ENCODE results near the gene KLHL18.
"Not testable (repeated sequence)": the region's sequence is repeated elsewhere in the genome, so short reads cannot be mapped to it uniquely, and the experiment has no call there.

KLHL18 gene

DNA sequence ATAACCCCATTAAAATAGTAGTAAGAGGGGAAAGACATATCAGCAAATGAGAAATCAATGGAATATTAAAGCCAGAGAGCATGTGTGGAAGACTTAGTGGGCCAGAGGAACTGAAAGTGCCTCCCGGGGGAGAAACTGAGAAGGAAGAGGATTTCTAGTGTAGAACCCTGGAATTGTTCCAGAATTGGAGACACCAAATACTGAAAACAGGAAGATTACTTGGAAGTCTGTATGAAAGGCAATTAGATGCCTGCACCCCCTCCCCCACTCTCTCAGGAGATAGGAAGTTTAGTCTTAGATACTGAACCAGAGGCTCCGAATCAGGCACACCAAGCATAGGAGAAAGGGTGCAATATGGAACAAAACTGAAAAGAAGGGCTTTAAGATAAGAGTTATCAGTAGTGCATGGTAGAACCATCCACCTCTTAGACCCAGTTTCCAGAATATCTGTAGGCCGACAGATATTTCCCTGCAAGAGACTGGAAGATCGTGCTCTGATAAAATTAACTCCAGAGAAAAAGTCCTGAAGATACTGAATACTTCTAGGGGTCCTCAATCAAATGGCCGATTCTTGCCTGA lies 32.4 kb downstream of the KLHL18 start:
- no peak for DNase-seq

DNA sequence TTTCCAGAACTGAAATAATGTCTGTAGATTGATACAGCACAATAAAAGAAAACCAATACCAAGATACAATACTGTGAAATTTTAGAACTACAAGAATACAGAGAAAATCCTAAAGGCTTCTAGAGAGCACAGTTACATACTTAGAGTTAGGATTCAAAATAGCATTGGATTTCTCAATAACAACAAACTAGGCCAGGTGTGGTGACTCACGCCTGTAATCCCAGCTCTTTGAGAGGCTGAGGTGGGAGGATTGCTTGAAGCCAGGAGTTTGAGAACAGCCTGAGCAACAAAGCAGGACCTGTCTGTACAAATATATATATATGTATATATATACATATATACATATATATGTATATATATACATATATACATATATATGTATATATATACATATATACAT lies 33.4 kb downstream of the KLHL18 start:
- DNase-seq = not testable (repeated sequence)

DNA sequence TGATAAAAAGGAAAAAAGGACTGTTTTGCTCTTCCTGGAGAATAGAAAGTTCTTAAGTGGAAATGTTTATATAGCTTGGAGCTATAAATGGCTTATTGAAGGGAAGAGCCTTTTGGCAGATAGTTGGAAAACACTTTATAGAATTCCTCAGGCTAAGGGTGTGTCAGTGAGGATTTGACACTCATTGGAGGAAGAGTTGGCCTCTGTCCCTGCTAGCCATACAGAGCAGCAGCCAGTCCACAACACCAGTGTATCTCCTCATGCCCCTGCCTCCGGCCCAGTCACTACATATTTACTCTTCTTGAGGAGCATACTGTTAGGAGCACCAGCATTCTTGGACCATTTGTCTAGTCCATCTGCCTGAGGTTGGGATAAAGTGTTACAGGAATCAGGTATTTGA lies 36.2 kb downstream of the KLHL18 start:
- DNase-seq = no peak

DNA sequence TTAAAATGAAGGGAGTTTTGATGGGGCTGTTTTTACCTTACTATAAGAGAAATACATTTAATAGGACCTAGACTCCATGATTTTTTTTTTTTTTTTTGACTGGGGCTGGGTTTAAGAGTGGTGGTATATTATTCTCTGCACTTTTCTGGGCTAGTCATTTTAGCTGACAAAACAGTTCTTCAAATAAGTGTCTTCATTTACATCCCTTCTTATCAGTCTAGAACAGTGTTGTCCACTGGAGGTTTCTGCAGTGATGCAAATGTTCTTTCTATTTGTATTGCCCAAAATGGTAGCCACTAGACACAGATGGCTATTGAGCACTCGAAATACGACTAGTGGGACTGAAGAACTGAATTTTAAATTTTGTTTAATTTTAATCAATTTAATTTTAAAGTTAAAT lies 37.2 kb downstream of the KLHL18 start:
- DNase-seq = no peak

DNA sequence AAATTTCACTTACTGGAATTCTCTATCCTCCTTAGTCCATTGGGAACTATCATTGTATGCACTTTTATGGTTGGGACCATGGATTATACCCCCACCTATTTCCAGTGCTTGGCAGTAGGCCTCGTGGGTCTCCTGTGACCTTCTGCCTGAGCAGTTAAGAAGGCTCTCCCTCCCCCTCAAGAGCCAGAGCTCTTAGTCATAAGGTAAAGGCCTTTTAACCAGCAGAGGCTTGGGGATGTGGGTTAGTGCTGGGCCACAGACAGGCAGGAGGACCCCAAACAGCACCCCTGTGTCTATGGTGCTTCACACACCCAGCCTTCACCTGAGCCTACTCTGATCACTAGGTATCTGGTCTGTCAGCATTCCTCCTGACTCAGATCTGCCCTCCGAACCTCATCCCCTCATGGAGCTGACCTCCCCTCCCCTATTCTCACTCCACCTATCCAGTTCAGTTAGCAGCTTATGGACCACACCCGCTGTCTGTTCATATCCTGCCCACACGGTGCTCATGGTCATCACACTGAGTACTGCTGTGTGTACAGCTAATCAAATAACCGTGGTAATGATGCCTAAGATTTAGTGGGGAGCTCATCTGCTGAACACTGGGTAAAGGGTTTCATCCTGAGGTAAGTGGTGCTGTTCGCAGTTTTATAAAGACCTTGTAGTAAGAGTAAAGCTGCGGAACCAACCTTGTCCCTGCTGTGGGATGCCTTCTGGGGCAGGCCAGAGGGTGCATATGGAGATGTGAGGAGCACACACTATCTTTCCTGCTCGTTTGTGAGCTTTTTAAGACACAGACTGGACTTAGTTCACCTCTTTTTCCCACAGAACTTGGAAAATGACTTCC lies 40.9 kb downstream of the KLHL18 start:
- no peak for DNase-seq

DNA sequence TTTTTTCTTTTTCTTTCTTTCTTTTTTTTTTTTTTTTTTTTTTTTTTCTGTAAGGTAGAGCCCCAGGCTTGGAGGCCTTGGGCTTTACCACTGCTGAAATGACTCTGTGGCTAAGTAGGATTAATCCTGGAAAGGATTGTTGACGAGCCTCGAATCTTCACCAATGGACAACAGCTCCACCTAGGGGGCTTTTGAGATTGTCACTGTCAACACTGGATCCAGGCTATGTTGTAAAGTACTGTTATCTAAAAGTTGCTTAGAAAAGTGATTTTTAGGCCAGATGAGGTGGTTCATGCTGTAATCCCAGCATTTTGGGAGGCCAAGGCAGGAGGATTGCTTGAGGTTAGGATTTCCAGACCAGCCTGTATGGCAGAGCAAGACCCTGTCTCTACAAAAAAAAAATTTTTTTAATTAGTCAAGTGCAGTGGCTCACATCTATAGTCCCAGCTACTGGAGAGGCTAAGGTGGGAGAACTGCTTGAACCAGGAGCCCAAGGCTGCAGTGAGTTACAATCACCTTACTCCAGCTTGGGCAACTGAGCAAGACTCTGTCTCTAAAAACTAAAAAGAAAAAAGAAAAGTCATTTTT lies 41.6 kb downstream of the KLHL18 start:
- DNase-seq = peak; percentile 29 to 62

DNA sequence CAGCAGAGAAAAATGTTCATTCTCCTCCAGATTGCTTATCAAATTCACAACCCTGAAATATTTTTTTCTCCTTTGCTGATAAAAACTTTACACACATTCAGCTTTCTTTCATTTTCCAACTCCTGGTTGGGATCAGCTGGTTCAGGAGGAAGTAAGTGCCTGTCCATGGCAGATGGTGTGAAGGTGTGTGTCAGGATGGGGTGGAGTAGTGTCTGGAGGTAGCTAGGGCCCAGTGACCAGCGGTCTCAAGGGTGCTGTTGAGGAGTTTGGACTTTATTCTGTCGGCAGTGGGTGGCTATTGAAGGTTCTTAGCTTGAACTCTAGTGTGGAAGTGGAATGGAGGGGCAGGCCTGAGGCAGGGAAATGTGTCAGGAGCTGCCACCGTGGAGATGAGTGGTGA lies 51.2 kb downstream of the KLHL18 start:
- DNase-seq = no peak

DNA sequence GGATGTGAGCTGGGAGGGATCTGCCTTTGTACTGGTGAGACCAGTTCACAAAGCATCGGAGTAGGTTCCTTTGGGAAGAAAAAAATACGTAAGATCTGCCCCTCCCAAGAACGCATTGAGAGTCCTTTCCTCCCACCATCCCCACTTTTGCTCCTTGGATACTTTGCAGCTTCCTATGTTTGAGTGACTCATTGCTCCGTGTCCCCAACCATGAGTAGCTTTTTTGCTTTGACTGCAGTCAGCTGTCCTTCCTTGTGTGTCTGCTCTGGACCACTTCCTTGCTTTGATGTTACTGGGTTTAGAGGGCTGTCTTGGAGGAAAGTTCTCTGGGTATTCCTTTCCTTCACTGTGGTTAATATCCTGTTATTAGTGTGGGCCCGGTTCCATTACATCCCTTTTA lies 54.9 kb downstream of the KLHL18 start:
- DNase-seq = no peak

DNA sequence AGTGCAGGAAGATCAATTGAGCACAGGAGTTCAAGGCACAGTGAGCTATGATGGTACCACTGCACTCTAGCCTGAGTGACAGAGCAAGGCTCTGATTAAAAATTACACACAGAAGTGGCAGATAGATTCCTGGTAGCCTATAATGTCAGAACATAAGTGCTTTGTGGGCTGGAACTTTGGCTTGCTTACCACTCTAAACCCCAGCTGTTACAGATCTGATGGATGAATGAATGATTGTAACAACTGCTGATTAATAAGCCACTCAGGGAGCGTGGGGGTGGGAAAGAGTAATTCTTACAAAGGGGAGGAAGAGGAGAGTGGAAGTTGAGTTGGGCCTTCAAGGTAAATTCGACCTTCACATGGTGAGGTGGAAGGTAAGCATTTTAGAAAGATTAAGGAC lies 57.2 kb downstream of the KLHL18 start:
- no peak for DNase-seq

DNA sequence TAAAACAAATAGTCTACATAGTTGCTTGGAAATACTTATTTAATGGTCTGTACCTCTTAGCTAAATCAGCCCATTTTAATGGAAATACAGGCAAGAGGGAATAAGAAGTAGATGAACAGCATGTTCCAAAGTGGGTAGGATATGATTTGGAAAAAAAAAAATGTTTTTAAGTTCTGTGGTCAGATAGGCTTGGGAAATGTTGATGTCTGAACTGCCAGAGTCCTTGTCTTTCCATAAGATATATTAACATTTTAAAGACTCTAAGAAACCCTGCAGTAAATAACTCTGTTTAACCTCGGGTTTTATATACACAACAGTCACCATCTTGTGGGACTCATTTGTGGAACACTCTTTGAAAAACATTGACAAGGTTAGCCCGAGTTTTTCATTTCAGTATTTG lies 58.1 kb downstream of the KLHL18 start:
- DNase-seq = no peak

DNA sequence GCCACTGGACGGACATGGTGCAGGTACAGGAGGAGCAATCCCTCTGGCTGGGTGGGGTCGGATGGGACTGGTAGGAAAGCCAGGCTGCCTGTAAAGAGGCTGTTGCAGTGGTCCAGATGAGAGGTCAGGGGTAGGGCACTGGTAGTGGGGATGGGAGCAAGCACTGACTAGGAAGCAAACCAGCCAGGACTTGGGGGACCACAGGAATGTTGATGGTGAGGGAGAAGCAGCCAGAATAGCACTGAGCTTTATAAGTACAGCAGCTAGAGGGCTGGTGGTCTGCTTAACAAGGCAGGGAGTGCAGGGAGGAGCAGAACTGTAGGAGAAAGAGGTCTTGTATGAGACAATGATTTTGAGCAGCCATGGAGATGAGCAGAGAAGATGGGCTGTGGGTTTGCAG lies 59.4 kb downstream of the KLHL18 start:
- no peak for DNase-seq

DNA sequence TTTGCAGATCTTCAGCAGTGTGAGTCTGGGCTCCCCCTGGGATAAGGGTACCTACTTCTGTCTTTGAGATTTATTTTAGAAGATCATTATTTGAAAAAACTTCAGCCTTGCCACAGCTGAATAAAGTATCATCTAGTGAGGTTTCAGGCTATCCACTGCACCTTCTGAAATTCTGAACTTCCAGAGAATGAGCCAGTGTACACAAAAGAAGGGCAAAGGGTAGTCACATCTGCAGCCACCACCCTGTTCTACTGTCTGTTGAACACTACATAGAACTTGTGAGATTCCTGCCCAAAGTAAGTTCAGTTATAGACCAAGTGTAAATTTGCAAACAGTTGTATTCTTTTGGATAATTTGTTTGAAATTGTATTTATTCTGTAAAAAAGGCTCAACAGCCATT lies 60.1 kb downstream of the KLHL18 start:
- no peak for DNase-seq

DNA sequence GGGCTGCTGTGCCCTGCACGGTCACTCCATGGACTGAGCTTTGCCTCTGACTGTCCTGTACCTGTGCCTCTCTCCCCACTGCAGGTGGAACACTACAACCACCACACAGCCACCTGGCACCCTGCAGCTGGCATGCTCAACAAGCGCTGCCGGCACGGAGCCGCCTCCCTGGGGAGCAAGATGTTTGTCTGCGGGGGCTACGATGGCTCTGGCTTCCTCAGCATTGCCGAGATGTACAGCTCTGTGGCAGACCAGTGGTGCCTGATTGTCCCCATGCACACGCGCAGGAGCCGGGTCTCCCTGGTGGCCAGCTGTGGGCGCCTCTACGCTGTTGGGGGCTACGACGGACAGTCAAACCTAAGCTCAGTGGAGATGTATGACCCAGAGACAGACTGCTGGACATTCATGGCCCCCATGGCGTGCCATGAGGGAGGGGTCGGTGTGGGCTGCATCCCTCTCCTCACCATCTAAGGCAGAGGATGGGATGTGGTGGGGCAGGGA lies 60.8 kb downstream of the KLHL18 start:
- no peak for DNase-seq

DNA sequence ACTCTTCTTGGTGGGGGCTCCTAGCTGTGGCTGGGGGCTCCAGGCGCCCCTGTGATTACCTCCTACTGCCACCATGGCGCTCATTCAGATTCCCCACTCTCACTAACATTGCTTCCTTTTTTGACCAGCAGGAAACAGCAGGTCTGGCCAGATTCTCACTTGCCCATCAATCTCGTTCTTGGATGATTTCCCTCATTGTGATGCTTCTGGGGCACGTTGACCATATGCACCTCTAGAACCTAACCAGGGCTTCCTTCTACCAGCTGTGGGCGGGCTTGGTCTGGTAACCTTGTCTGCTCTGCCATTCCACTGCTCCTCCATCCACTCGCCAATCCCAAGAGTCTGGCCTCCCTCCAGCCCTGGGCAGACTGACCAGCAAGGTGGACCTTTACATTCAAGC lies 62.2 kb downstream of the KLHL18 start:
- DNase-seq = no peak

DNA sequence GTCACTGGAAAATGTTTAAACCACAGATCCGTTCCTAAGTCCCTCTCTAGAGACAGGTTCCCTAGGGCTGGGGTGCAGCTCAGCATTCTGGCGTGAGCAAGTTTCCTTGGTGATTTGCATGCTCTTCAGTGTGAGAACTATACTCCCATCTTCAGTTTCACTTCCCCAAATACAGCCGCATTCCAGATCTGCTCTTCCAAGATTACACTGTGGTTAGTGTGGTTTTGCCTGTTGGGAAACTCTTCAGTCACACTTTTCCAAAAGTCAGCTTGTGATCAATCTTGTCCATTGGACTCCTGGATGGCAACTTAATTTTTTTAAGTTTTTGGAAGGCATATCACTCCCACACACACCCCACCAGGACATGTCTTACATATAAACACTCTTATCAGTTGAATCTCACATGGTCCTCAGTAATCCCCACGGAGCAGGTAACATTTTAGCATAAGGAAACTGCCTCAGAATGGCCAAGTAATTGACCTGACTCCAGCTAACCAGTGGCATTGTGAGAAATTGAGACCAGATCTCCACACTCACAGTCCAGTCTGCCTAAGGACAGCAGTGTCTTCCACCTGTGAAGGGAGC lies 64.6 kb downstream of the KLHL18 start:
- DNase-seq = no peak

DNA sequence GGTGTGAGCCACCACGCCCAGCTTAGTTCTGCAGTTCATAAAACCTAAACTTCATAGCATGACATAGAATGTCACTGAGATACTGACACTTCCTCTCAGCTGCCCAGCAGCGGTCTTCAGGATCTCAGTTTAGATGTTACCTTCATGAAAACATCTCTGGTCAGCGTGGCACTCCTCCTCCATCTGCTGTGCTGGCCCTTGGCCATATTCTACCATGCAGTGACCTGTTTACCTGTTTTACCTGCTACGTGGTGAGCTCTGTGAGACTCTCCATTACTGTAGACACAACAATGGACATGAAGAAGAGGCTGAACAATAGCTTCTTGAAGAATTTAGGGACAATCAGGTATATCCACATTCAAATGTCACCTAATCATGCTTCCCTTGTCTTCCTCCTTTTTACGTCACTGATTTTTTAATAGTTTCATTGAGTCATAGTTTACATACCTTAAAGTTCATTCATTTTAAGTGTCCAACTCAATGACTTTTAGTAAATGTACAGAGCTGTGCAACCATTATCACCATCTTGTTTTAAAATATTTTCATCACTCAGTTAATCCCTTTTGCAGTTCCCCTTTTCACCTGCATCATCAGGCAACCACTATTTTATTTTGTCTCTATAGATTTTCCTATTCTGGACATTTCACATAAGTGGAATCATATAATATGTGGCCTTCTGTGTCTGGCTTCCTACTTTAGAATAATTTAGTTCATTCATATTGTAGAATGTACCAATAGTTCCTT lies 65.8 kb downstream of the KLHL18 start:
- DNase-seq = no peak

DNA sequence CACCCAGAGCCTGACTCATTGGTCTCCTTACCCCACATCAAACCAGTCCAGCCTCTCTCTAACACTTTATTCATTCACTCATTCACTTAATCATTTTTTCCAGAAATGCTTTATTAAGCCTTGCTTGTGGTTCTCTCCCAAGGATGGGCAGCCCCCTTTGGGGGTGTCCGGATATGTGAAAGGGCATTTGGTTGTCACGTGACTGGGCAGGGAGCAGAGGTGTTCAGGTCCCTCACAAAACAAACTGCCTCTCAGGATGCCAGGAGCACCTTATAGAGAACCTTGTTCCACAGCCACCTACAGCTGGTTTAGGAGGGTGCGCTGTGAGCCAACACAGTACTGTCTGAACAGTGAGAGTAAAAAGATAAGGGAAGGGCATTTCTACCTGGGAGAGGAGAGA lies 72.3 kb downstream of the KLHL18 start:
- no peak for DNase-seq

DNA sequence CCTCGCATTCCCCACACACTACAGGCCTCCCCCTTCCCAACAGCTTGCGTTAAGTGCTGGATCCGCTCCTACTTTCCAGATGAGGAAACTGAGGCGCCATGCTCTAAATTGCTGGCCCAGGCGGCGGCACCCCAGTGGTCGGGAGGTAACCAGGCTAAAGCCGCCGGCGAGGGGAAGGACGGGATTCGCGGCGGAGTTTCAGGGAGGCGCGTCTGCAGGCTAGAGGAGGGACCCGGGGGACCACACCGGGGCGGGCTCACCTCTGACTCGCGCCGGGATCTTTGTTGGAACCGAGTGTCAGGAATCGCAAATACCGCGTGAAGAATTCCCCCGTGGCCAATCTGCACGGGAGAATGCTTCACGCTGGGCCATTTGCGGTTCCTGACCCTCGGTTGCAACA lies 73.5 kb downstream of the KLHL18 start:
- no peak for DNase-seq

DNA sequence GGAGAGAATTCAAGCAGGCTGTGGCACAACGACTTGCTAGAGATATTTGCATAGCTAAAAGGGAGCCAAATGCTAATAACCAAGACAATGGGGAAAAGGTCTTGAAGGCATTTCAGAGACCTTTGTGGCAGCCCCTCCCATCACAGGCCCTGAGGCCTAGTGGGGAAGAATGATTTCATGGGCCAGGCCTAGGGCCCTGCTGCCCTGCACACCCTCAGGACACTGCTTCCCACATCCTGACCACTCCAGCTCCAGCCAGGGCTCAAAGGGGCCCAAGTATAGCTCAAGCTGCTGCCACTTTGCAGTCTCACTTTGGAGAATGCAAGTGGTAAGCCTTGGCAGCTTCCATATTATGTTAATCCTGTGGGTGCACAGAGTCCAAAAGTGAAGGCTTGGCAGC lies 76.6 kb downstream of the KLHL18 start:
- DNase-seq = no peak

DNA sequence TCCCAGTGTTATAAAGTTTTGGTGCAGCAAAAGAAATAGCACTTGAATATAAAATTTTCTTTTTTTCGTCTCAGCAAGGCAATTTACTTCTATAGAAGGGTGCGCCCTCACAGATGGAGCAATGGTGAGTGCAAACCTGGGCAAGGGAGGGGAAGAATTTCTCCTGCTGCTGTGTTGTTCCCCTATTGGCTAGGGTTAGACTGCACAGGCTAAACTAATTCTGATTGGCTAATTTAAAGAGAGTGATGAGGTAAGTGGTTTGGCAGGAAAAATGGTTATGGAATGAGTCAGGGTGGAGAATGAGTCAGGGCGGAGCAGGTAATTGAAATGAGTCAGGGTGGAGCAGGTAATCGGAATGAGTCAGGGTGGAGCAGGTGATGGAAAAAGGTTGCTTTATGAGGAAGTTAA lies 77.4 kb downstream of the KLHL18 start:
- not testable (repeated sequence) for DNase-seq

DNA sequence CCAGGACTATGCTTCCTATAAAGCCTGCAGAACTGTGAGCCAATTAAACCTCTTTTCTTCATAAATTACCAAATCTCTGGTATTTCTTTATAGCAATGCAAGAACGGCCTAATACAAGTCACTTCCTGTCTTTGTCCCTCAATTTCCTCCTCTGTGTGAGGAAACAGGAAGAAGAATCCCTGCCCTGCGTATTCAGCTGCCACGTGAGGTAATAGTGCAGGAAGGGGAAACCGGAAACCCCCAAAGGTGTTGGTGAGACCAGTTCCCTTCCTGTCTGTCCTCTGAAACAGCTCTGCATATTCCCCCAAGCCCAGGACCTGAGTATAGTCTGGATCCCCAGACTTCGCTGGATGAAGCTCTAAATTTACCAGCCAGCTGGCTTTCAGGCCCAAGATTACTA lies 80.0 kb downstream of the KLHL18 start:
- DNase-seq = no peak

DNA sequence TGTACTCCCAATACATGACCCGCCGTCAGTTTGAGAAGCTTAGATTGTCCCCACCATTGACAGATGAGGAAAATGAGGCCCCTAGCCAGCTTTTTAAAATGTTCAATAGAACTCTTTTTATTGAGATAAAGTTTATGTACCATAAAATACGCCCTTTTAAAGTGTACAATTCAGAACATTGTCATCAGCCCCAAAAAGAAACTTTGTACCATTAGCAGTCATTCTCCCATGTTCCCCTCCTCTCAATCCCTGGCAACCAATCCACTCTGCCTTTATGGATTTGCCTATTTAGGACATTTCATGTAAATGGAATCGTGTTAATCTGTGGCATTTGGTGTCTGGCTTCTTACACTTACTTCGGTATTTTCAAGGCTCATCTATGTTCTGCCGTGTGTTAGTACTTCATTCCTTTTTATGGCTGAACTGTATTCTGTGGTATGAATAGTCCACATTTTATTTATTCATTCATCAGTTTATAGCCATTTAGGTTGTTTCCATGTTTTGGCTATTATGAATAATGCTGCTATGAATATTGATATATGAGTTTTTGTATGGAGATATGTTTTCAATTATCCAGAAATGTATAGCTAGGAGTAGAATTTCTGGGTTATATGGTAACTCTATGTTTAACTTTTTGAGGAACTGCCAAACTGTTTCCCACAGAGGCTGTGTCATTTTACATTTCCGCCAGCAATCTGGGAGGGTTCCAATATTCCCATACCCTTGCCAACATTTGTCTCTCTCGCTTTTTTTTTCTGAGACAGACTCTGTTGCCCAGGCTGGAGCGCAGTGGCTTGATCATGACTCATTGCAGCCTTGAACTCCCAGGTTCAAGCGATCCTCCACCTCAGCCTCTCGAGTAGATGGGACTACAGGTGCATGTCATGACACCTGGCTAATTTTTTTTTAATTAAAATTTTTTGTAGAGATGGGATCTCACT lies 82.7 kb downstream of the KLHL18 start:
- no peak for DNase-seq
